MM.1S (cell line): Measurements from ENCODE around the gene EPM2A.

ENCODE experiments used
- DNase-seq: peaks from one replicate; pipeline ENCODE4 v3.0.0-alpha.2; 2015
- H2AFZ ChIP-seq: fragments of 300-600 bp; sonication (generic); 2 replicates; pipeline ENCODE4 v1.6.0; 2016; ENCODE audit warnings: antibody characterized with exemption, low read length
- H3F3A ChIP-seq: fragments of 300-600 bp; sonication (generic); 2 replicates; pipeline ENCODE4 v1.6.1; 2016; ENCODE audit warnings: mild to moderate bottlenecking, antibody characterized with exemption, low read length, moderate library complexity, mixed read lengths; ENCODE audit not compliant: insufficient read depth
- H3K27ac ChIP-seq: fragments of 300-600 bp; sonication (generic); 2 replicates; pipeline ENCODE4 v1.5.1; 2016; ENCODE audit warnings: mild to moderate bottlenecking, low read length
- H3K27me3 ChIP-seq: fragments of 300-600 bp; sonication (generic); replicated peaks from 2 replicates; pipeline ENCODE4 v1.6.0; 2016; ENCODE audit warnings: low read length; ENCODE audit not compliant: insufficient read depth
- H3K36me3 ChIP-seq: fragments of 300-600 bp; sonication (generic); replicated peaks from 2 replicates; pipeline ENCODE4 v1.6.1; 2016; ENCODE audit warnings: mild to moderate bottlenecking, low read length, mixed read lengths; ENCODE audit not compliant: insufficient read depth
- H3K4me1 ChIP-seq: fragments of 300-600 bp; sonication (generic); 2 replicates; pipeline ENCODE4 v1.6.1; 2016; ENCODE audit warnings: low read length, mixed read lengths
- H3K4me2 ChIP-seq: fragments of 300-600 bp; sonication (generic); 2 replicates; pipeline ENCODE4 v1.6.0; 2016; ENCODE audit warnings: low read depth, low read length
- H3K4me3 ChIP-seq: fragments of 300-600 bp; sonication (generic); 2 replicates; pipeline ENCODE4 v1.5.1; 2016; ENCODE audit warnings: low read length, mixed read lengths
- H3K79me2 ChIP-seq: fragments of 300-600 bp; sonication (generic); 2 replicates; pipeline ENCODE4 v1.6.1; 2016; ENCODE audit warnings: mixed run types, low read length, mixed read lengths
- H3K9ac ChIP-seq: fragments of 300-600 bp; sonication (generic); 2 replicates; pipeline ENCODE4 v1.6.1; 2016; ENCODE audit warnings: low read length, mixed read lengths
- H3K9me2 ChIP-seq: fragments of 300-600 bp; sonication (generic); replicated peaks from 2 replicates; pipeline ENCODE4 v1.6.1; 2016; ENCODE audit warnings: mild to moderate bottlenecking, low read length, mixed read lengths; ENCODE audit not compliant: insufficient read depth
- H3K9me3 ChIP-seq: fragments of 300-600 bp; sonication (generic); replicated peaks from 2 replicates; pipeline ENCODE4 v1.6.1; 2016; ENCODE audit warnings: mild to moderate bottlenecking, low read length, mixed read lengths; ENCODE audit not compliant: insufficient read depth
- H4K20me1 ChIP-seq: fragments of 300-600 bp; sonication (generic); 2 replicates; pipeline ENCODE4 v1.6.1; 2016; ENCODE audit warnings: mild to moderate bottlenecking, low read length, moderate library complexity, mixed read lengths; ENCODE audit not compliant: insufficient read depth
- CTCF ChIP-seq: fragments of 300-600 bp; sonication (generic); IDR thresholded peaks from 2 replicates; pipeline ENCODE4 v1.5.1; 2016; ENCODE audit warnings: antibody characterized with exemption, low read length, mixed read lengths
- EZH2 ChIP-seq: fragments of 300-600 bp; sonication (generic); optimal IDR thresholded peaks from 2 replicates; pipeline ENCODE3; 2017; ENCODE audit warnings: low read depth, mild to moderate bottlenecking, antibody characterized with exemption, low read length, mixed read lengths
- EZH2phosphoT487 ChIP-seq: fragments of 300-600 bp; sonication (generic); IDR thresholded peaks from 2 replicates; pipeline ENCODE4 v1.6.1; 2018; ENCODE audit warnings: antibody characterized with exemption, low read length

Gene EPM2A

GRCh38 chr6:145587334-145587733 lies 148.0 kb downstream of the EPM2A start:
- no peak overlapping the region for H3K9ac ChIP-seq
- H3K4me2 ChIP-seq = no peak overlapping the region
- no peaks in the 10 kb centered on the region for H3F3A ChIP-seq
- no peak overlapping the region for H2AFZ ChIP-seq
- TF ChIP-seq EZH2phosphoT487 (no peak), EZH2 (no peak), CTCF (no peak)
- H3K9me2 ChIP-seq = no peaks in the 10 kb centered on the region
- DNase-seq = no peak
- H3K9me3 ChIP-seq = no peaks in the 10 kb centered on the region
- no peaks in the 10 kb centered on the region for H3K27me3 ChIP-seq
- H3K79me2 ChIP-seq = no peaks in the 10 kb centered on the region
- H3K27ac ChIP-seq = no peak overlapping the region
- no peaks in the 10 kb centered on the region for H4K20me1 ChIP-seq
- no peaks in the 10 kb centered on the region for H3K4me1 ChIP-seq
- H3K36me3 ChIP-seq = no peaks in the 10 kb centered on the region
- H3K4me3 ChIP-seq = no peak overlapping the region

GRCh38 chr6:145583753-145584152 lies 151.6 kb downstream of the EPM2A start:
- no peaks in the 10 kb centered on the region for H3K9me3 ChIP-seq
- TF ChIP-seq EZH2phosphoT487 = no peak
- no peak for TF ChIP-seq CTCF
- no peak for TF ChIP-seq EZH2
- no peak overlapping the region for H3K4me2 ChIP-seq
- no peak overlapping the region for H2AFZ ChIP-seq
- no peak for DNase-seq
- no peak overlapping the region for H3K4me3 ChIP-seq
- no peaks in the 10 kb centered on the region for H3K9me2 ChIP-seq
- H4K20me1 ChIP-seq = no peaks in the 10 kb centered on the region
- H3K27ac ChIP-seq = no peak overlapping the region
- no peaks in the 10 kb centered on the region for H3K36me3 ChIP-seq
- no peak overlapping the region for H3K9ac ChIP-seq
- H3K79me2 ChIP-seq = no peaks in the 10 kb centered on the region
- H3K27me3 ChIP-seq = no peaks in the 10 kb centered on the region
- no peaks in the 10 kb centered on the region for H3K4me1 ChIP-seq
- H3F3A ChIP-seq = no peaks in the 10 kb centered on the region
